ENCODE measurements around the gene SUGCT.

SUGCT gene

GRCh38 chr7:40739257-40739656 lies 604.5 kb downstream of the SUGCT start:
- in situ Hi-C loops (cut with MboI; ENCODE audit: low pct_unique_long_range_greater_than_20kb, low sequenced_read_pairs, unreplicated experiment), result no loop called here
- DNase-seq (ENCODE audit: low spot score), result no peak
- TF ChIP-seq CTCF (IDR thresholded peaks at IDR 0.05; ENCODE audit: extremely low read depth, insufficient read depth, missing control alignments), result no peak

- in situ Hi-C loops (cut with MboI; ENCODE audit: low pct_unique_long_range_greater_than_20kb, low sequenced_read_pairs, unreplicated experiment), result no loop called here
- no peak for TF ChIP-seq CTCF (IDR thresholded peaks at IDR 0.05; ENCODE audit: extremely low read depth, insufficient read depth, missing control alignments)
- no peak for DNase-seq (ENCODE audit: low spot score)
Measured at GRCh38 chr7:40742270-40742669, 607.5 kb downstream of the SUGCT start.

GRCh38 chr7:40746841-40747556 lies 612.2 kb downstream of the SUGCT start:
- no peak for TF ChIP-seq CTCF (IDR thresholded peaks at IDR 0.05; ENCODE audit: extremely low read depth, insufficient read depth, missing control alignments)
- DNase-seq (ENCODE audit: low spot score), result no peak
- in situ Hi-C loops (cut with MboI; ENCODE audit: low pct_unique_long_range_greater_than_20kb, low sequenced_read_pairs, unreplicated experiment), result no loop called here

- DNase-seq (ENCODE audit: low spot score), result no peak
- TF ChIP-seq CTCF (IDR thresholded peaks at IDR 0.05; ENCODE audit: extremely low read depth, insufficient read depth, missing control alignments), result no peak
- in situ Hi-C loops (cut with MboI; ENCODE audit: low pct_unique_long_range_greater_than_20kb, low sequenced_read_pairs, unreplicated experiment), result no loop called here
Measured at GRCh38 chr7:40747856-40748255, 613.1 kb downstream of the SUGCT start.

GRCh38 chr7:40749877-40750276 lies 615.1 kb downstream of the SUGCT start:
- DNase-seq (ENCODE audit: low spot score), result no peak
- in situ Hi-C loops (cut with MboI; ENCODE audit: low pct_unique_long_range_greater_than_20kb, low sequenced_read_pairs, unreplicated experiment), result no loop called here
- TF ChIP-seq CTCF (IDR thresholded peaks at IDR 0.05; ENCODE audit: extremely low read depth, insufficient read depth, missing control alignments), result no peak

- in situ Hi-C loops (cut with MboI; ENCODE audit: low pct_unique_long_range_greater_than_20kb, low sequenced_read_pairs, unreplicated experiment), result no loop called here
- no peak for DNase-seq (ENCODE audit: low spot score)
- TF ChIP-seq CTCF (IDR thresholded peaks at IDR 0.05; ENCODE audit: extremely low read depth, insufficient read depth, missing control alignments), result no peak
Measured at GRCh38 chr7:40753455-40753854, 618.6 kb downstream of the SUGCT start.

Data from GM13977 (cell line).